ENCODE results near the gene KIAA1191. TPM values are rescaled to one million over a fixed set of nuclear protein-coding genes. Genes with fewer than 3 reads are reported as not detected.

The KIAA1191 gene
- total RNA-seq, 1 experiment from 2014 or later, result 99.0 TPM

DNA sequence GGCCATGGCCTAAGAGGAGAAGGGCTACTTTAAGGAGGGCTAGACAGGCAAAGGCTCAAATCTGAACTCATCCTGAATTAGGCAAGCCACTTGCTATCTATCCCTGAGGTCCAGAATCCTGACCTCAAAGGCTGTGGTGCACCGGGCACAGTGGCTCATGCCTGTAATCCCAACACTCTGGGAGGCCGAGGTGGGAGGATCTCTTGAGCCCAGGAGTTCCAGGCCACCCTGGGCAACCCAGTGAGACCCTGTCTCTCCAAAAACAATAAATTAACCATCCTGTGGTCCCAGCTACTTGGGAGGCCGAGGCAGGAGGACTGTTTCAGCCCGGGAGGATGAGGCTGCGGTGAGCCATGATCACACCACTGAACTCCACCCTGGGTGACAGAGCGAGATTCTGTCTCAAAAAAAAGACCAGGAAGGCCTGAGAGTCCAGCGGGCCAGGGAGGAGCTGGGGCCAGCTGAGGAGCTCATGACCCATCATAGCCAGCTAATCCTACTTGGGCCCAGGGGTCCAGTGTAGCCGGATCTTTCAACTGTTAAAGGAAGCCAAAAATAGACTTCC, 22.9 kb upstream of the KIAA1191 start:
- H3K79me2 ChIP-seq (ENCODE audit: insufficient read depth, low read length), result peaks cover 47% of the 10 kb centered on the region
- DNase-seq (ENCODE audit: low read depth, low spot score) (no peak), ATAC-seq (no peak)
- H3K27ac ChIP-seq (ENCODE audit: low read depth, low read length), result no peak overlapping the region
- H3K4me2 ChIP-seq (ENCODE audit: low read length), result no peak overlapping the region
- RAD21 ChIA-PET (ENCODE audit: low non-redundant PET in 1 of 2, low total read pairs in 2 of 2, uncharacterized antibody in 2 of 2, unreplicated experiment in 2 of 2), result no interaction called here
- TF ChIP-seq ZNF274 (IDR thresholded peaks at IDR 0.05; ENCODE audit: low read depth, low read length), result no peak
- TF ChIP-seq RAD21 (IDR thresholded peaks at IDR 0.05; ENCODE audit: low read depth), result no peak
- TF ChIP-seq, protein P1, sequence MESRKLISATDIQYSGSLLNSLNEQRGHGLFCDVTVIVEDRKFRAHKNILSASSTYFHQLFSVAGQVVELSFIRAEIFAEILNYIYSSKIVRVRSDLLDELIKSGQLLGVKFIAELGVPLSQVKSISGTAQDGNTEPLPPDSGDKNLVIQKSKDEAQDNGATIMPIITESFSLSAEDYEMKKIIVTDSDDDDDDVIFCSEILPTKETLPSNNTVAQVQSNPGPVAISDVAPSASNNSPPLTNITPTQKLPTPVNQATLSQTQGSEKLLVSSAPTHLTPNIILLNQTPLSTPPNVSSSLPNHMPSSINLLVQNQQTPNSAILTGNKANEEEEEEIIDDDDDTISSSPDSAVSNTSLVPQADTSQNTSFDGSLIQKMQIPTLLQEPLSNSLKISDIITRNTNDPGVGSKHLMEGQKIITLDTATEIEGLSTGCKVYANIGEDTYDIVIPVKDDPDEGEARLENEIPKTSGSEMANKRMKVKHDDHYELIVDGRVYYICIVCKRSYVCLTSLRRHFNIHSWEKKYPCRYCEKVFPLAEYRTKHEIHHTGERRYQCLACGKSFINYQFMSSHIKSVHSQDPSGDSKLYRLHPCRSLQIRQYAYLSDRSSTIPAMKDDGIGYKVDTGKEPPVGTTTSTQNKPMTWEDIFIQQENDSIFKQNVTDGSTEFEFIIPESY (IDR thresholded peaks at IDR 0.05; ENCODE audit: extremely low read depth, insufficient replicate concordance, low read length), result no peak
- TF ChIP-seq, protein P2, sequence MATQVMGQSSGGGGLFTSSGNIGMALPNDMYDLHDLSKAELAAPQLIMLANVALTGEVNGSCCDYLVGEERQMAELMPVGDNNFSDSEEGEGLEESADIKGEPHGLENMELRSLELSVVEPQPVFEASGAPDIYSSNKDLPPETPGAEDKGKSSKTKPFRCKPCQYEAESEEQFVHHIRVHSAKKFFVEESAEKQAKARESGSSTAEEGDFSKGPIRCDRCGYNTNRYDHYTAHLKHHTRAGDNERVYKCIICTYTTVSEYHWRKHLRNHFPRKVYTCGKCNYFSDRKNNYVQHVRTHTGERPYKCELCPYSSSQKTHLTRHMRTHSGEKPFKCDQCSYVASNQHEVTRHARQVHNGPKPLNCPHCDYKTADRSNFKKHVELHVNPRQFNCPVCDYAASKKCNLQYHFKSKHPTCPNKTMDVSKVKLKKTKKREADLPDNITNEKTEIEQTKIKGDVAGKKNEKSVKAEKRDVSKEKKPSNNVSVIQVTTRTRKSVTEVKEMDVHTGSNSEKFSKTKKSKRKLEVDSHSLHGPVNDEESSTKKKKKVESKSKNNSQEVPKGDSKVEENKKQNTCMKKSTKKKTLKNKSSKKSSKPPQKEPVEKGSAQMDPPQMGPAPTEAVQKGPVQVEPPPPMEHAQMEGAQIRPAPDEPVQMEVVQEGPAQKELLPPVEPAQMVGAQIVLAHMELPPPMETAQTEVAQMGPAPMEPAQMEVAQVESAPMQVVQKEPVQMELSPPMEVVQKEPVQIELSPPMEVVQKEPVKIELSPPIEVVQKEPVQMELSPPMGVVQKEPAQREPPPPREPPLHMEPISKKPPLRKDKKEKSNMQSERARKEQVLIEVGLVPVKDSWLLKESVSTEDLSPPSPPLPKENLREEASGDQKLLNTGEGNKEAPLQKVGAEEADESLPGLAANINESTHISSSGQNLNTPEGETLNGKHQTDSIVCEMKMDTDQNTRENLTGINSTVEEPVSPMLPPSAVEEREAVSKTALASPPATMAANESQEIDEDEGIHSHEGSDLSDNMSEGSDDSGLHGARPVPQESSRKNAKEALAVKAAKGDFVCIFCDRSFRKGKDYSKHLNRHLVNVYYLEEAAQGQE (IDR thresholded peaks at IDR 0.05; ENCODE audit: low read depth), result no peak
- no peak for TF ChIP-seq FOSL1 (IDR thresholded peaks at IDR 0.05; ENCODE audit: low read depth)
- TF ChIP-seq ZFX (IDR thresholded peaks at IDR 0.05), result no peak
- TF ChIP-seq ELF1 (IDR thresholded peaks at IDR 0.05; ENCODE audit: borderline replicate concordance, low read depth), result no peak
- TF ChIP-seq, protein P3, sequence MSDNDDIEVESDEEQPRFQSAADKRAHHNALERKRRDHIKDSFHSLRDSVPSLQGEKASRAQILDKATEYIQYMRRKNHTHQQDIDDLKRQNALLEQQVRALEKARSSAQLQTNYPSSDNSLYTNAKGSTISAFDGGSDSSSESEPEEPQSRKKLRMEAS (IDR thresholded peaks at IDR 0.05), result no peak
- no peak for TF ChIP-seq EZH2phosphoT487 (IDR thresholded peaks at IDR 0.05; ENCODE audit: borderline replicate concordance)
- TF ChIP-seq, protein P4, sequence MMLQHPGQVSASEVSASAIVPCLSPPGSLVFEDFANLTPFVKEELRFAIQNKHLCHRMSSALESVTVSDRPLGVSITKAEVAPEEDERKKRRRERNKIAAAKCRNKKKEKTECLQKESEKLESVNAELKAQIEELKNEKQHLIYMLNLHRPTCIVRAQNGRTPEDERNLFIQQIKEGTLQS (IDR thresholded peaks at IDR 0.05), result no peak
- TF ChIP-seq CBX3 (IDR thresholded peaks at IDR 0.05; ENCODE audit: low read depth), result no peak
- TF ChIP-seq EZH2 (IDR thresholded peaks at IDR 0.05), result no peak
- TF ChIP-seq, protein P5, sequence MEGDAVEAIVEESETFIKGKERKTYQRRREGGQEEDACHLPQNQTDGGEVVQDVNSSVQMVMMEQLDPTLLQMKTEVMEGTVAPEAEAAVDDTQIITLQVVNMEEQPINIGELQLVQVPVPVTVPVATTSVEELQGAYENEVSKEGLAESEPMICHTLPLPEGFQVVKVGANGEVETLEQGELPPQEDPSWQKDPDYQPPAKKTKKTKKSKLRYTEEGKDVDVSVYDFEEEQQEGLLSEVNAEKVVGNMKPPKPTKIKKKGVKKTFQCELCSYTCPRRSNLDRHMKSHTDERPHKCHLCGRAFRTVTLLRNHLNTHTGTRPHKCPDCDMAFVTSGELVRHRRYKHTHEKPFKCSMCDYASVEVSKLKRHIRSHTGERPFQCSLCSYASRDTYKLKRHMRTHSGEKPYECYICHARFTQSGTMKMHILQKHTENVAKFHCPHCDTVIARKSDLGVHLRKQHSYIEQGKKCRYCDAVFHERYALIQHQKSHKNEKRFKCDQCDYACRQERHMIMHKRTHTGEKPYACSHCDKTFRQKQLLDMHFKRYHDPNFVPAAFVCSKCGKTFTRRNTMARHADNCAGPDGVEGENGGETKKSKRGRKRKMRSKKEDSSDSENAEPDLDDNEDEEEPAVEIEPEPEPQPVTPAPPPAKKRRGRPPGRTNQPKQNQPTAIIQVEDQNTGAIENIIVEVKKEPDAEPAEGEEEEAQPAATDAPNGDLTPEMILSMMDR (IDR thresholded peaks at IDR 0.05 in 2 of 3, conservative IDR thresholded peaks at IDR 0.05 in 1 of 3; ENCODE audit: borderline replicate concordance in 1 of 3, insufficient read depth in 1 of 3, low read depth in 2 of 3, low read length in 2 of 3), result no peak
- TF ChIP-seq CEBPB (IDR thresholded peaks at IDR 0.05; ENCODE audit: low read depth), result no peak
- TF ChIP-seq SRF (IDR thresholded peaks at IDR 0.05; ENCODE audit: low read depth), result no peak
- no peak for TF ChIP-seq POLR2A (IDR thresholded peaks at IDR 0.05; ENCODE audit: borderline replicate concordance, extremely low read depth, insufficient read depth, insufficient read length)
- no peaks in the 10 kb centered on the region for H3K27me3 ChIP-seq (ENCODE audit: insufficient read depth, low read length)
- peaks cover 9 to 13% of the 10 kb centered on the region in 2 experiments; a peak in 3 of 4 replicates for H3K4me1 ChIP-seq (ENCODE audit: control insufficient read depth in 1 of 2, insufficient read depth in 2 of 2, low read length in 2 of 2)
- intact Hi-C loops (cut with micrococcal nuclease), result no loop called here
- H2AFZ ChIP-seq (ENCODE audit: low read depth, low read length, poor library complexity, severe bottlenecking), result no peak overlapping the region
- peaks cover 31 to 66% of the 10 kb centered on the region in 2 experiments; a peak in 3 of 4 replicates for H3K36me3 ChIP-seq (ENCODE audit: control insufficient read depth in 1 of 2, insufficient read depth in 2 of 2, low read length in 2 of 2)
- H3K9me2 ChIP-seq (ENCODE audit: insufficient read depth), result no peaks in the 10 kb centered on the region
- POLR2A ChIA-PET, result no interaction called here
- H3K9ac ChIP-seq (ENCODE audit: low read length), result no peak overlapping the region
- H3K4me3 ChIP-seq (replicated peaks in 1 of 2; ENCODE audit: low read depth in 1 of 2, low read length in 2 of 2), result no peak overlapping the region
- peaks cover 13% of the 10 kb centered on the region; the same call in 1 of the 2 replicates for H4K20me1 ChIP-seq (ENCODE audit: insufficient read depth)
- H3K9me3 ChIP-seq (ENCODE audit: control insufficient read depth in 1 of 2, insufficient read depth in 1 of 2, low read depth in 1 of 2, low read length in 2 of 2), result no peaks in the 10 kb centered on the region
- BruUV-seq (replicated peaks), result no TSS peak
- CTCF ChIA-PET, result no interaction called here
